GM18861 (cell line): Measurements from ENCODE around the gene TENM3.
"Not testable (repeated sequence)": the region's sequence is repeated elsewhere in the genome, so short reads cannot be mapped to it uniquely, and the experiment has no call there.

Experiments
- ATAC-seq: cut with Tn5 transposase; IDR thresholded peaks from one replicate; pipeline ENCODE4 v1.9.1; 2021; ENCODE audit not compliant: unreplicated experiment

The TENM3 gene

GRCh38 chr4:182325848-182326255 lies 82.7 kb downstream of the TENM3 start:
- no peak for ATAC-seq

GRCh38 chr4:182328505-182328904 lies 85.3 kb downstream of the TENM3 start:
- no peak for ATAC-seq

GRCh38 chr4:182337366-182337765 lies 94.2 kb downstream of the TENM3 start:
- ATAC-seq, result no peak

GRCh38 chr4:182338063-182338462 lies 94.9 kb downstream of the TENM3 start:
- no peak for ATAC-seq

- no peak for ATAC-seq
Observed at GRCh38 chr4:182338746-182339145, 95.5 kb downstream of the TENM3 start.

- no peak for ATAC-seq
Observed at GRCh38 chr4:182339221-182339641, 96.0 kb downstream of the TENM3 start.

GRCh38 chr4:182343453-182343852 lies 100.3 kb downstream of the TENM3 start:
- ATAC-seq, result no peak

- ATAC-seq, result no peak
Observed at GRCh38 chr4:182344968-182345367, 101.8 kb downstream of the TENM3 start.

GRCh38 chr4:182346250-182346649 lies 103.0 kb downstream of the TENM3 start:
- no peak for ATAC-seq

GRCh38 chr4:182346675-182347375 lies 103.6 kb downstream of the TENM3 start:
- ATAC-seq, result no peak

- ATAC-seq, result no peak
Observed at GRCh38 chr4:182348779-182349326, 105.7 kb downstream of the TENM3 start.

GRCh38 chr4:182350041-182350440 lies 106.8 kb downstream of the TENM3 start:
- ATAC-seq, result no peak

GRCh38 chr4:182351485-182351884 lies 108.3 kb downstream of the TENM3 start:
- no peak for ATAC-seq

GRCh38 chr4:182354106-182354505 lies 110.9 kb downstream of the TENM3 start:
- no peak for ATAC-seq

GRCh38 chr4:182354867-182355266 lies 111.7 kb downstream of the TENM3 start:
- no peak for ATAC-seq

- ATAC-seq, result no peak
Observed at GRCh38 chr4:182367153-182367552, 124.0 kb downstream of the TENM3 start.

- no peak for ATAC-seq
Observed at GRCh38 chr4:182369211-182369610, 126.0 kb downstream of the TENM3 start.

GRCh38 chr4:182370491-182370890 lies 127.3 kb downstream of the TENM3 start:
- no peak for ATAC-seq

- no peak for ATAC-seq
Observed at GRCh38 chr4:182380771-182381181, 137.6 kb downstream of the TENM3 start.

GRCh38 chr4:182382941-182383340 lies 139.7 kb downstream of the TENM3 start:
- no peak for ATAC-seq

GRCh38 chr4:182384631-182385091 lies 141.5 kb downstream of the TENM3 start:
- no peak for ATAC-seq

- no peak for ATAC-seq
Observed at GRCh38 chr4:182385897-182386296, 142.7 kb downstream of the TENM3 start.

- ATAC-seq, result not testable (repeated sequence)
Observed at GRCh38 chr4:182386576-182386975, 143.4 kb downstream of the TENM3 start.
